Neural progenitor cell (in vitro differentiated cells): Measurements from ENCODE around the gene GART. TPM values are rescaled to one million over a fixed set of nuclear protein-coding genes. Genes with fewer than 3 reads are reported as not detected.

Source experiments
- DNase-seq: peaks from one replicate; pipeline ENCODE4 v3.0.0-alpha.2; 2016; ENCODE audit warnings: low spot score
- H2AFZ ChIP-seq: fragments of 200-600 bp; sonication (generic); replicated peaks from 2 replicates; pipeline ENCODE4 v1.6.1; 2016; ENCODE audit warnings: antibody characterized with exemption
- H3F3A ChIP-seq: fragments of 200-600 bp; sonication (generic); 2 replicates; pipeline ENCODE4 v1.6.1; 2016; ENCODE audit warnings: antibody characterized with exemption, low read depth
- H3K27ac ChIP-seq: fragments of 200-600 bp; sonication (generic); 2 replicates; pipeline ENCODE4 v1.5.1; 2016; ENCODE audit warnings: mild to moderate bottlenecking
- H3K27me3 ChIP-seq: fragments of 200-600 bp; sonication (generic); 2 replicates; pipeline ENCODE4 v1.6.1; 2016; ENCODE audit warnings: mild to moderate bottlenecking, moderate library complexity
- H3K36me3 ChIP-seq: fragments of 200-600 bp; sonication (generic); 2 replicates; pipeline ENCODE4 v1.5.1; 2016
- H3K4me1 ChIP-seq: fragments of 200-600 bp; sonication (generic); 2 replicates; pipeline ENCODE4 v1.6.1; 2016; ENCODE audit warnings: mixed run types
- H3K4me2 ChIP-seq: fragments of 200-600 bp; sonication (generic); 2 replicates; pipeline ENCODE4 v1.6.1; 2016
- H3K4me3 ChIP-seq: fragments of 200-600 bp; sonication (generic); 2 replicates; pipeline ENCODE4 v1.5.1; 2016
- H3K79me2 ChIP-seq: fragments of 200-600 bp; sonication (generic); 2 replicates; pipeline ENCODE4 v1.6.1; 2016; ENCODE audit warnings: low read depth
- H3K9ac ChIP-seq: fragments of 200-600 bp; sonication (generic); 2 replicates; pipeline ENCODE4 v1.6.1; 2016
- H3K9me3 ChIP-seq: fragments of 200-600 bp; sonication (generic); 2 replicates; pipeline ENCODE4 v1.5.1; 2016; ENCODE audit warnings: low read depth
- H4K20me1 ChIP-seq: fragments of 200-600 bp; sonication (generic); 2 replicates; pipeline ENCODE4 v1.6.1; 2016; ENCODE audit warnings: low read depth
- H3K27ac Mint-ChIP-seq: 3 replicates; pipeline ENCODE4 v1.8.0; 2021; ENCODE audit warnings: mixed read lengths
- H3K27me3 Mint-ChIP-seq: 2 replicates; pipeline ENCODE4 v1.8.0; 2022; ENCODE audit warnings: low read depth, mild to moderate bottlenecking, inconsistent platforms, moderate library complexity, mixed read lengths; ENCODE audit not compliant: insufficient read depth
- H3K36me3 Mint-ChIP-seq: 3 replicates; pipeline ENCODE4 v1.8.0; 2021; ENCODE audit warnings: mixed read lengths
- H3K4me1 Mint-ChIP-seq: 3 replicates; pipeline ENCODE4 v1.8.0; 2021; ENCODE audit warnings: mixed read lengths
- H3K4me3 Mint-ChIP-seq: 3 replicates; pipeline ENCODE4 v1.8.0; 2021; ENCODE audit warnings: mild to moderate bottlenecking, moderate library complexity, mixed read lengths
- H3K9me3 Mint-ChIP-seq: 3 replicates; pipeline ENCODE4 v1.8.0; 2020; ENCODE audit warnings: mixed read lengths
- CTCF ChIP-seq: fragments of 200-600 bp; sonication (generic); IDR thresholded peaks from 2 replicates; pipeline ENCODE4 v1.5.1; 2017; ENCODE audit warnings: antibody characterized with exemption, mild to moderate bottlenecking
- EZH2 ChIP-seq: fragments of 200-600 bp; sonication (generic); IDR thresholded peaks from 2 replicates; pipeline ENCODE4 v1.6.1; 2017; ENCODE audit warnings: antibody characterized with exemption, mild to moderate bottlenecking, moderate library complexity
- EZH2phosphoT487 ChIP-seq: fragments of 200-600 bp; sonication (generic); IDR thresholded peaks from 2 replicates; pipeline ENCODE4 v1.6.1; 2017; ENCODE audit warnings: antibody characterized with exemption
- total RNA-seq: library from RNA; depleted of rRNA; stranded (reverse); fragments of >200 nt; gene quantifications from 2 replicates; pipeline ENCODE4 v1.2.3, GENCODE V29; 2015; ENCODE audit warnings: low replicate concordance

GART gene
- total RNA-seq, 1 donor from 2014 or later = 129 TPM

GRCh38 chr21:33518899-33519298, 23.0 kb downstream of the GART start:
- no peaks in the 10 kb centered on the region for H3K79me2 ChIP-seq
- Mint-ChIP-seq H3K9me3 (no peaks in the 10 kb centered on the region), H3K4me3 (no peak overlapping the region), H3K36me3 (peaks cover 31% of the 10 kb centered on the region), H3K27ac (no peak overlapping the region), H3K27me3 (no peaks in the 10 kb centered on the region), H3K4me1 (no peaks in the 10 kb centered on the region)
- DNase-seq = no peak
- H3K4me2 ChIP-seq = no peak overlapping the region
- no peaks in the 10 kb centered on the region for H3K4me1 ChIP-seq
- no peaks in the 10 kb centered on the region for H3F3A ChIP-seq
- no peak overlapping the region for H3K4me3 ChIP-seq
- H3K27ac ChIP-seq = no peak overlapping the region
- no peaks in the 10 kb centered on the region for H4K20me1 ChIP-seq
- no peaks in the 10 kb centered on the region for H3K9me3 ChIP-seq
- H3K9ac ChIP-seq = no peak overlapping the region
- TF ChIP-seq EZH2phosphoT487 (no peak), EZH2 (no peak), CTCF (no peak)
- no peak overlapping the region for H2AFZ ChIP-seq
- H3K27me3 ChIP-seq = no peaks in the 10 kb centered on the region
- H3K36me3 ChIP-seq = peaks cover 15% of the 10 kb centered on the region

GRCh38 chr21:33514229-33514628, 27.7 kb downstream of the GART start:
- Mint-ChIP-seq H3K4me3 (no peak overlapping the region), H3K27me3 (no peaks in the 10 kb centered on the region), H3K36me3 (peaks cover 43% of the 10 kb centered on the region), H3K9me3 (no peaks in the 10 kb centered on the region), H3K4me1 (no peaks in the 10 kb centered on the region), H3K27ac (no peak overlapping the region)
- H3F3A ChIP-seq = peaks cover 4% of the 10 kb centered on the region
- no peak overlapping the region for H2AFZ ChIP-seq
- H3K9ac ChIP-seq = no peak overlapping the region
- H3K27ac ChIP-seq = no peak overlapping the region
- H3K36me3 ChIP-seq = peaks cover 10% of the 10 kb centered on the region
- H3K79me2 ChIP-seq = no peaks in the 10 kb centered on the region
- no peaks in the 10 kb centered on the region for H3K27me3 ChIP-seq
- DNase-seq = no peak
- no peaks in the 10 kb centered on the region for H4K20me1 ChIP-seq
- TF ChIP-seq EZH2phosphoT487 = no peak
- no peak for TF ChIP-seq CTCF
- TF ChIP-seq EZH2 = no peak
- no peaks in the 10 kb centered on the region for H3K4me1 ChIP-seq
- H3K4me3 ChIP-seq = no peak overlapping the region
- H3K4me2 ChIP-seq = no peak overlapping the region
- H3K9me3 ChIP-seq = no peaks in the 10 kb centered on the region

GRCh38 chr21:33512481-33512880, 29.4 kb downstream of the GART start:
- H3F3A ChIP-seq = peaks cover 4% of the 10 kb centered on the region
- no peaks in the 10 kb centered on the region for H3K27me3 Mint-ChIP-seq
- no peaks in the 10 kb centered on the region for H3K27me3 ChIP-seq
- H3K27ac ChIP-seq = no peak overlapping the region
- no peaks in the 10 kb centered on the region for H4K20me1 ChIP-seq
- no peak overlapping the region for H3K4me2 ChIP-seq
- TF ChIP-seq EZH2phosphoT487 = no peak
- peaks cover 16% of the 10 kb centered on the region for H3K36me3 ChIP-seq
- no peaks in the 10 kb centered on the region for H3K4me1 ChIP-seq
- no peak overlapping the region for H2AFZ ChIP-seq
- no peak overlapping the region for H3K4me3 Mint-ChIP-seq
- H3K79me2 ChIP-seq = no peaks in the 10 kb centered on the region
- no peak overlapping the region for H3K4me3 ChIP-seq
- no peak overlapping the region for H3K27ac Mint-ChIP-seq
- H3K4me1 Mint-ChIP-seq = no peaks in the 10 kb centered on the region
- no peak overlapping the region for H3K9ac ChIP-seq
- H3K36me3 Mint-ChIP-seq = peaks cover 39% of the 10 kb centered on the region
- no peaks in the 10 kb centered on the region for H3K9me3 ChIP-seq
- no peaks in the 10 kb centered on the region for H3K9me3 Mint-ChIP-seq
- no peak for DNase-seq

- Histone ChIP-seq H3K27me3 (no peaks in the 10 kb centered on the region), H4K20me1 (no peaks in the 10 kb centered on the region), H3K9ac (no peak overlapping the region), H3K4me1 (no peaks in the 10 kb centered on the region), H3K79me2 (no peaks in the 10 kb centered on the region), H3F3A (peaks cover 4% of the 10 kb centered on the region), H3K36me3 (peaks cover 19% of the 10 kb centered on the region), H3K4me3 (no peak overlapping the region), H2AFZ (no peak overlapping the region), H3K9me3 (no peaks in the 10 kb centered on the region), H3K27ac (no peak overlapping the region), H3K4me2 (no peak overlapping the region)
- Mint-ChIP-seq H3K9me3 (no peaks in the 10 kb centered on the region), H3K36me3 (peaks cover 38% of the 10 kb centered on the region), H3K27ac (no peak overlapping the region), H3K4me3 (no peak overlapping the region), H3K27me3 (no peaks in the 10 kb centered on the region), H3K4me1 (no peaks in the 10 kb centered on the region)
- DNase-seq = no peak
- TF ChIP-seq EZH2phosphoT487 (no peak), EZH2 (no peak), CTCF (no peak)
Measured at GRCh38 chr21:33511639-33512038, 30.3 kb downstream of the GART start.
